ENCODE results near the gene UBAC1.
A peak's percentile ranks its signal among the peaks of the same experiment; 100 is the strongest.

UBAC1 gene

DNA sequence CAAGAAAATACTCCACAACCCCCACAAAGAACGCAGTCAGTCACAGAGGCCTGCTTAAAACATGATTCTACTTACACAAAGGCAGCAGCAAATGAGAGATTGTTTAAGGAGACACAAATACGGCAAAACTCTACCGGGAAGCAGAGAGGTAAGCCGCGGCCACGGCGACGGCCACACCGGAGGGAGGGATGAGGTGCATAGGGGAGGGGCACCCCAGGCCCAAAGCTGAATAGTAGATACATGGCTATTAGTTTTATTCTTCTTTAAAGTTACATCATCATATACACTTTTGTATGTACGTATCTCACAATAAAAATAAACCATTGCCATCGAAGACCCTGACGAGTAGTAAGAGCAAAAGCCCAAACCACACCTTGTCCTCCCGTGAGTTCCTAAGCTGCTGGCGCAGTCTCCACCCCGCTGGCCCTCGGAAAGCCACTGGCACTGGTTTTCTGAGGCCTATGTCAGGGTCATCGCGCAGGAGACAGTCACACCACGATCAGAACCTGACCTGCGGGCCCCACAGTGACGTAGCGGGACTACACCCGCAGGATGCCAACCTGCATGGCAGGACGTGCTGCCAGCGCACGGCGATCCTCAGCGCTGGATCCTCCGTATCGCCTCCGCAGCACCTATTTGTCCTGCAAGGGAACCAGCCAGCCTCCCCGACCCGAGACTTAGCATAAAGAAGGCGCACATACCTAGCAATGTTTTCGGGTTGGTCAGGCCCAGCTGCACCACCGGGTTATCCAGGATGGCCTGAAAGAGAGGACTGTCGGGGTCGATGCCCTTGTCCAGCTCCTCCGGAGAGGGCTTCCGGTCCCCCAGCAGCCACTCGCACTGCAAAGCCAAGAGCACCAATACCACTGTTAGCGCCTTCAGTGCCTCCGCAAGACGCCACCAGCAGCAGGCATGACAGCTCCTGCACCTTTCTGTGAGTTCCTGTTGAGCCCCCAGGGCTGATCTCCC, 23.4 kb downstream of the UBAC1 start:
- no peak overlapping the region for H2AK5ac ChIP-seq (ENCODE audit: low read length, severe bottlenecking)
- no peak overlapping the region for H3K4ac ChIP-seq (ENCODE audit: low read depth in 1 of 2, low read length in 2 of 2)
- no peak overlapping the region for H3K4me2 ChIP-seq (ENCODE audit: low read length, poor library complexity, severe bottlenecking)
- no peak overlapping the region for H3K14ac ChIP-seq (ENCODE audit: low read length in 2 of 2)
- H3K23ac ChIP-seq (ENCODE audit: low read length in 2 of 2): no peak overlapping the region
- H3K36me3 ChIP-seq (ENCODE audit: control insufficient read depth in 1 of 2, insufficient read depth in 2 of 2, low read depth in 1 of 2, low read length in 2 of 2): peaks cover 51 to 59% of the 10 kb centered on the region in 2 experiments
- H2BK5ac ChIP-seq (ENCODE audit: low read depth, low read length, poor library complexity, severe bottlenecking): no peak overlapping the region
- no peak overlapping the region for H3K27ac ChIP-seq (ENCODE audit: low read length, poor library complexity, severe bottlenecking)
- no peak overlapping the region for H2AFZ ChIP-seq (ENCODE audit: low read depth, low read length)
- H3K79me1 ChIP-seq (replicated peaks; ENCODE audit: low read length, poor library complexity, severe bottlenecking): peaks cover 21% of the 10 kb centered on the region
- no peak overlapping the region for H4K8ac ChIP-seq (ENCODE audit: low read length)
- no peak overlapping the region for H3K9ac ChIP-seq (ENCODE audit: low read length)
- H2BK12ac ChIP-seq (ENCODE audit: low read length in 2 of 2): no peak overlapping the region
- H3K18ac ChIP-seq (ENCODE audit: low read depth in 1 of 2, low read length in 2 of 2): no peak overlapping the region
- no peak overlapping the region for H2BK15ac ChIP-seq (ENCODE audit: low read depth, poor library complexity, severe bottlenecking)
- DNase-seq: no peak
- no peaks in the 10 kb centered on the region for H3K4me1 ChIP-seq (ENCODE audit: control insufficient read depth, insufficient read depth, low read depth, low read length)
- H4K91ac ChIP-seq (ENCODE audit: low read length): no peak overlapping the region
- WGBS: 95% methylated on average over 43 of the region's 44 CpGs
- H3K9me3 ChIP-seq (ENCODE audit: control insufficient read depth, low read length): no peaks in the 10 kb centered on the region
- H3K4me3 ChIP-seq (ENCODE audit: insufficient read depth in 1 of 2, low read depth in 1 of 2, low read length in 2 of 2): peak overlapping the region in 1 of 2 experiments; percentile 14
- no peak overlapping the region for H2BK120ac ChIP-seq (ENCODE audit: low read depth, low read length)
- H3K27me3 ChIP-seq (ENCODE audit: control insufficient read depth in 1 of 2, insufficient read depth in 1 of 2, low read length in 2 of 2): no peaks in the 10 kb centered on the region

DNA sequence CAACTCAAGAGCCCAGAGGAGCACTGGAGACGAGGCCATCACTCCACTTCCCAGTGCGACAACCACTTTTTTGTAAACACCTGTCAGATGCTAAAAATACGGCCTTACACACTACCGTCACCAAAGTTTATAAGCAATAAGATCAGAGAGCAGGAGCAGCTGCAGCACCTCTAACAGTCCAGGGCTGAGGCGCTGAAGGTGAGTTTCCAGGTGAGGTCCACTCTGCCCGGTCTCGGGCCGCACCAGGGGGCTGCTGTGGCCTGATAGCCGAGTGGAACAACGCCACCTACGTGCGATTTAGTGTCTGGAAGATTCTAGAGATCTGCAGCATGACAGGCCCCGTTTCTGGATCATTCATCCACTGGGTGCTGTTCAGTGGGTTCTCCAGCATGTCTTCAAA, 28.1 kb downstream of the UBAC1 start:
- DNase-seq: no peak

DNA sequence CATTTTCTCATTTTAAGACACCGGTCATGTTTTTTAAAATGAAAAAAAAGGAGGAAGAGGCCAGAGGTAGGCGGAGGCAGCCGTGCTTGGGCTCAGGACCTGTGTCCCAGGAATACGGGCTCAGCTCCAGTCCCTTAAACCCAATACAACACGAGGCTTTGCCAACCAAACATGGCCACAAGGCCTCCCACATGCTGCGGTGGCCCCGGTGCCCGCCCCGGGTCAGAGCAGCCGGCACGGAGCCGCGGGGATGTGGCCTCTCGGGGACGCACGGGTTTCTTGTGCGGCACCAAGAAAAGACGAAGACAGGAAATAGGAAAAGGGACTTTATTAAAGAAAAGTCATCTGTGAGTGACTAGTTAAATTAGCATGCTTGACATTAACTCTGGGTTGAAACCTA, 28.5 kb downstream of the UBAC1 start:
- no peak overlapping the region for H4K8ac ChIP-seq (ENCODE audit: low read length)
- 99% methylated on average over 18 of the region's 18 CpGs for WGBS
- no peaks in the 10 kb centered on the region for H3K27me3 ChIP-seq (ENCODE audit: control insufficient read depth in 1 of 2, insufficient read depth in 1 of 2, low read length in 2 of 2)

More for the DNA sequence above, 28.1 kb downstream of the UBAC1 start:
- WGBS: 89% methylated on average over 13 of the region's 13 CpGs
- Histone ChIP-seq H3K4ac (ENCODE audit: low read depth in 1 of 2, low read length in 2 of 2) (no peak overlapping the region), H2AK5ac (ENCODE audit: low read length, severe bottlenecking) (no peak overlapping the region), H2BK15ac (ENCODE audit: low read depth, poor library complexity, severe bottlenecking) (no peak overlapping the region), H3K27me3 (ENCODE audit: control insufficient read depth in 1 of 2, insufficient read depth in 1 of 2, low read length in 2 of 2) (no peaks in the 10 kb centered on the region), H3K4me1 (ENCODE audit: control insufficient read depth, insufficient read depth, low read depth, low read length) (no peaks in the 10 kb centered on the region), H4K8ac (ENCODE audit: low read length) (no peak overlapping the region), H3K4me3 (ENCODE audit: insufficient read depth in 1 of 2, low read depth in 1 of 2, low read length in 2 of 2) (no peak overlapping the region), H3K4me2 (ENCODE audit: low read length, poor library complexity, severe bottlenecking) (no peak overlapping the region), H3K14ac (ENCODE audit: low read length in 2 of 2) (no peak overlapping the region), H3K79me1 (replicated peaks; ENCODE audit: low read length, poor library complexity, severe bottlenecking) (peaks cover 24% of the 10 kb centered on the region), H2BK12ac (ENCODE audit: low read length in 2 of 2) (no peak overlapping the region), H3K9me3 (ENCODE audit: control insufficient read depth, low read length) (no peaks in the 10 kb centered on the region), H2AFZ (ENCODE audit: low read depth, low read length) (no peak overlapping the region), H2BK120ac (ENCODE audit: low read depth, low read length) (no peak overlapping the region), H3K27ac (ENCODE audit: low read length, poor library complexity, severe bottlenecking) (no peak overlapping the region), H3K9ac (ENCODE audit: low read length) (no peak overlapping the region), H4K91ac (ENCODE audit: low read length) (no peak overlapping the region), H3K23ac (ENCODE audit: low read length in 2 of 2) (no peak overlapping the region), H2BK5ac (ENCODE audit: low read depth, low read length, poor library complexity, severe bottlenecking) (no peak overlapping the region), H3K36me3 (ENCODE audit: control insufficient read depth in 1 of 2, insufficient read depth in 2 of 2, low read depth in 1 of 2, low read length in 2 of 2) (peaks cover 51 to 73% of the 10 kb centered on the region in 2 experiments), H3K18ac (ENCODE audit: low read depth in 1 of 2, low read length in 2 of 2) (no peak overlapping the region)

DNA sequence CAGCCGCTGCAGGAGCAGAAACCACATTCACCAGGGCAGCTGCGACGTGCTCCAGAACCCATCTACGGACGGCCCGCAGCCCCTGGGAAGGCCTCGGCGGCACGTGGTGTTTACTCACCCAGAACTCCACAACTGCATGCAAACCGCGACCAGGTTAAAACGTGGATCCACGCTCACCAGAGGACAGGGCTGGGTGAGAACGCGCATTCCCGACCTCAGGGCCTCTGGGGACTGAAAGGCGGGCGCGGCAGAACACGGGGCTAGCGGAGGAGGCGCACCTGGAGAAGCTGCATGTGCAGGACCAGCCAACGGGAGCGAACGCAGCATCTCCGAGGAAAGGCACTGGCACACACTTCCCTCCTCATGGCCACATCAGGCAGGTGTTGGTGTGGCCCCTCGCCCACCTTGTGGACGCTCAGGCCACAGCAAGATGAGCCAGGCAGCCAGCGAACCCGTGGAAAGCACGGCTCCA, 29.8 kb downstream of the UBAC1 start:
- Histone ChIP-seq H2BK15ac (ENCODE audit: low read depth, poor library complexity, severe bottlenecking) (no peak overlapping the region), H3K9ac (ENCODE audit: low read length) (no peak overlapping the region), H2BK12ac (ENCODE audit: low read length in 2 of 2) (no peak overlapping the region), H2AFZ (ENCODE audit: low read depth, low read length) (no peak overlapping the region), H3K27ac (ENCODE audit: low read length, poor library complexity, severe bottlenecking) (no peak overlapping the region), H3K23ac (ENCODE audit: low read length in 2 of 2) (no peak overlapping the region), H2BK120ac (ENCODE audit: low read depth, low read length) (no peak overlapping the region), H2BK5ac (ENCODE audit: low read depth, low read length, poor library complexity, severe bottlenecking) (no peak overlapping the region), H3K4me1 (ENCODE audit: control insufficient read depth, insufficient read depth, low read depth, low read length) (peaks cover 15% of the 10 kb centered on the region), H3K14ac (ENCODE audit: low read length in 2 of 2) (no peak overlapping the region), H3K27me3 (ENCODE audit: control insufficient read depth in 1 of 2, insufficient read depth in 1 of 2, low read length in 2 of 2) (no peaks in the 10 kb centered on the region), H3K18ac (ENCODE audit: low read depth in 1 of 2, low read length in 2 of 2) (no peak overlapping the region), H4K91ac (ENCODE audit: low read length) (peak overlapping the region; percentile 18), H2AK5ac (ENCODE audit: low read length, severe bottlenecking) (no peak overlapping the region), H3K9me3 (ENCODE audit: control insufficient read depth, low read length) (no peaks in the 10 kb centered on the region), H3K4me2 (ENCODE audit: low read length, poor library complexity, severe bottlenecking) (no peak overlapping the region), H3K79me1 (replicated peaks; ENCODE audit: low read length, poor library complexity, severe bottlenecking) (peaks cover 26% of the 10 kb centered on the region), H3K36me3 (ENCODE audit: control insufficient read depth in 1 of 2, insufficient read depth in 2 of 2, low read depth in 1 of 2, low read length in 2 of 2) (peaks cover 35 to 70% of the 10 kb centered on the region in 2 experiments), H4K8ac (ENCODE audit: low read length) (no peak overlapping the region), H3K4me3 (ENCODE audit: insufficient read depth in 1 of 2, low read depth in 1 of 2, low read length in 2 of 2) (no peak overlapping the region), H3K4ac (ENCODE audit: low read depth in 1 of 2, low read length in 2 of 2) (no peak overlapping the region)
- DNase-seq: no peak
- WGBS: 89% methylated on average over 31 of the region's 31 CpGs

More for the DNA sequence above, 28.5 kb downstream of the UBAC1 start:
- H3K14ac ChIP-seq (ENCODE audit: low read length in 2 of 2): no peak overlapping the region
- H3K4me1 ChIP-seq (ENCODE audit: control insufficient read depth, insufficient read depth, low read depth, low read length): peaks cover 2% of the 10 kb centered on the region
- no peak overlapping the region for H3K4me3 ChIP-seq (ENCODE audit: insufficient read depth in 1 of 2, low read depth in 1 of 2, low read length in 2 of 2)
- no peak overlapping the region for H2BK15ac ChIP-seq (ENCODE audit: low read depth, poor library complexity, severe bottlenecking)
- no peaks in the 10 kb centered on the region for H3K9me3 ChIP-seq (ENCODE audit: control insufficient read depth, low read length)
- H3K36me3 ChIP-seq (ENCODE audit: control insufficient read depth in 1 of 2, insufficient read depth in 2 of 2, low read depth in 1 of 2, low read length in 2 of 2): peaks cover 46 to 73% of the 10 kb centered on the region in 2 experiments
- no peak overlapping the region for H4K91ac ChIP-seq (ENCODE audit: low read length)
- no peak overlapping the region for H3K4me2 ChIP-seq (ENCODE audit: low read length, poor library complexity, severe bottlenecking)
- H3K4ac ChIP-seq (ENCODE audit: low read depth in 1 of 2, low read length in 2 of 2): no peak overlapping the region
- no peak overlapping the region for H2AFZ ChIP-seq (ENCODE audit: low read depth, low read length)
- H2BK120ac ChIP-seq (ENCODE audit: low read depth, low read length): no peak overlapping the region
- no peak for DNase-seq
- no peak overlapping the region for H3K23ac ChIP-seq (ENCODE audit: low read length in 2 of 2)
- H2BK12ac ChIP-seq (ENCODE audit: low read length in 2 of 2): no peak overlapping the region
- H2BK5ac ChIP-seq (ENCODE audit: low read depth, low read length, poor library complexity, severe bottlenecking): no peak overlapping the region
- no peak overlapping the region for H3K18ac ChIP-seq (ENCODE audit: low read depth in 1 of 2, low read length in 2 of 2)
- H3K27ac ChIP-seq (ENCODE audit: low read length, poor library complexity, severe bottlenecking): no peak overlapping the region
- no peak overlapping the region for H3K9ac ChIP-seq (ENCODE audit: low read length)
- H2AK5ac ChIP-seq (ENCODE audit: low read length, severe bottlenecking): no peak overlapping the region
- peaks cover 26% of the 10 kb centered on the region for H3K79me1 ChIP-seq (replicated peaks; ENCODE audit: low read length, poor library complexity, severe bottlenecking)
